ENCODE measurements around the gene SDK1. TPM values are rescaled to one million over a fixed set of nuclear protein-coding genes. Genes with fewer than 3 reads are reported as not detected.

Gene SDK1
- total and polyA plus RNA-seq, 8 donors: 1.6 to 11.2 (median 6.6) TPM

DNA sequence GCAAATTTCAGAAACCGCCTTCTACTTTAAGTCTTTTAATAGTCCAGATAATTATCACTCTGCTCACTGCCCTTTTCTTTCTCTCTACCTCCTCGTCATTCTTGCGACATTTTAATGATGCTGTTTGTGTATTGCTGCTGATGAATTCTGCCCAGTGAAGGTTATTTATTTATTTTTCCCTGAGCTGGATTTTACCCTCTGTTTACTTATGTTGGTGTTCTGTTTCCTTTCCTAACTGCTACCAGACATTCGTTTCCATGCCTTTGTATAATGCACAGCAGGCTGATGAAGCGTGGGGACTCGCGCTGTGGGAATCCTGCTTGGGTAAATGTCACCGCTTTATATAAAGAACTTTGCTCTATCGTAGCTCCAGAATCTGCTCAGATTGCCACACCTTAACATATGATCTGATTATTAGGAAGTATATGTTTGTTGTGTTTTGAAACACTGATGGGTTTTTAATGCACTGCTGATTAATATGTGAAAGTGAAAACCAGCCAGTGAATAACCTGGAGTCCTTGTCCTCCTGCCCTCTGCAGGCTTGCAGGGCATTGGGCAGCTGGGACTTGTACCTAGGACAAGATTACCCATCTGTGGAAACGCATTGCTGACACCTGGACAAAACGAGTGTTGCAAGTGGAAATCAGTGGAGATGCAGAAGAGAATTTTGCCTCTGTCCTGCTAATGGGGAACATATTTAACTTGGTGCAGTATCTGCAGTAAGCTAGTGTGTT is 291.5 kb downstream of the SDK1 start:
- peak in 1 of 2 donors; percentile 24 for DNase-seq
- Histone ChIP-seq H3K27me3 (no peaks in the 10 kb centered on the region), H3K27ac (no peak overlapping the region), H3K4me3 (no peak overlapping the region), H3K36me3 (no peaks in the 10 kb centered on the region), H3K4me1 (peaks cover 0 to 5% (median 0%) of the 10 kb centered on the region in 4 donors), H3K9me3 (no peaks in the 10 kb centered on the region)
- 35 to 50% (median 44%) methylated on average over 11 of the region's 11 CpGs for WGBS, 5 donors
- TF ChIP-seq, protein P1, sequence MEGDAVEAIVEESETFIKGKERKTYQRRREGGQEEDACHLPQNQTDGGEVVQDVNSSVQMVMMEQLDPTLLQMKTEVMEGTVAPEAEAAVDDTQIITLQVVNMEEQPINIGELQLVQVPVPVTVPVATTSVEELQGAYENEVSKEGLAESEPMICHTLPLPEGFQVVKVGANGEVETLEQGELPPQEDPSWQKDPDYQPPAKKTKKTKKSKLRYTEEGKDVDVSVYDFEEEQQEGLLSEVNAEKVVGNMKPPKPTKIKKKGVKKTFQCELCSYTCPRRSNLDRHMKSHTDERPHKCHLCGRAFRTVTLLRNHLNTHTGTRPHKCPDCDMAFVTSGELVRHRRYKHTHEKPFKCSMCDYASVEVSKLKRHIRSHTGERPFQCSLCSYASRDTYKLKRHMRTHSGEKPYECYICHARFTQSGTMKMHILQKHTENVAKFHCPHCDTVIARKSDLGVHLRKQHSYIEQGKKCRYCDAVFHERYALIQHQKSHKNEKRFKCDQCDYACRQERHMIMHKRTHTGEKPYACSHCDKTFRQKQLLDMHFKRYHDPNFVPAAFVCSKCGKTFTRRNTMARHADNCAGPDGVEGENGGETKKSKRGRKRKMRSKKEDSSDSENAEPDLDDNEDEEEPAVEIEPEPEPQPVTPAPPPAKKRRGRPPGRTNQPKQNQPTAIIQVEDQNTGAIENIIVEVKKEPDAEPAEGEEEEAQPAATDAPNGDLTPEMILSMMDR (IDR thresholded peaks at IDR 0.05): no peak
- TF ChIP-seq POLR2AphosphoS5 (IDR thresholded peaks at IDR 0.05) (no peak), POLR2A (IDR thresholded peaks at IDR 0.05) (no peak), EP300 (IDR thresholded peaks at IDR 0.05) (no peak)
- intact Hi-C loops (cut with DNase I; ENCODE audit: low total_unique reads): no loop called here

- H3K4me3 ChIP-seq: no peak overlapping the region
- H3K27me3 ChIP-seq: no peaks in the 10 kb centered on the region
- TF ChIP-seq POLR2AphosphoS5 (IDR thresholded peaks at IDR 0.05) (no peak), POLR2A (IDR thresholded peaks at IDR 0.05) (no peak), EP300 (IDR thresholded peaks at IDR 0.05) (no peak)
- TF ChIP-seq, protein P1 (IDR thresholded peaks at IDR 0.05): no peak
- no peak for DNase-seq
- H3K4me1 ChIP-seq: peaks cover 0 to 5% (median 0%) of the 10 kb centered on the region in 4 donors
- H3K9me3 ChIP-seq: no peaks in the 10 kb centered on the region
- H3K36me3 ChIP-seq: no peaks in the 10 kb centered on the region
- WGBS, 5 donors: 92 to 96% (median 96%) methylated on average over 4 of the region's 4 CpGs
- no peak overlapping the region for H3K27ac ChIP-seq
- intact Hi-C loops (cut with DNase I; ENCODE audit: low total_unique reads): no loop called here
These were observed 293.8 kb downstream of the SDK1 start for GRCh38 chr7:3594901-3595300.

- Histone ChIP-seq H3K36me3 (no peaks in the 10 kb centered on the region), H3K4me1 (no peaks in the 10 kb centered on the region), H3K4me3 (no peak overlapping the region), H3K27ac (no peak overlapping the region), H3K27me3 (no peaks in the 10 kb centered on the region), H3K9me3 (peaks cover 0 to 4% (median 2%) of the 10 kb centered on the region in 4 donors)
- DNase-seq: no peak
- TF ChIP-seq EP300 (IDR thresholded peaks at IDR 0.05) (no peak), POLR2A (IDR thresholded peaks at IDR 0.05) (no peak), POLR2AphosphoS5 (IDR thresholded peaks at IDR 0.05) (no peak)
- TF ChIP-seq, protein P1 (IDR thresholded peaks at IDR 0.05): no peak
- WGBS, 5 donors: 84 to 92% (median 87%) methylated on average over 7 of the region's 7 CpGs
- intact Hi-C loops (cut with DNase I; ENCODE audit: low total_unique reads): no loop called here
These were observed 297.8 kb downstream of the SDK1 start for GRCh38 chr7:3598854-3599253.

DNA sequence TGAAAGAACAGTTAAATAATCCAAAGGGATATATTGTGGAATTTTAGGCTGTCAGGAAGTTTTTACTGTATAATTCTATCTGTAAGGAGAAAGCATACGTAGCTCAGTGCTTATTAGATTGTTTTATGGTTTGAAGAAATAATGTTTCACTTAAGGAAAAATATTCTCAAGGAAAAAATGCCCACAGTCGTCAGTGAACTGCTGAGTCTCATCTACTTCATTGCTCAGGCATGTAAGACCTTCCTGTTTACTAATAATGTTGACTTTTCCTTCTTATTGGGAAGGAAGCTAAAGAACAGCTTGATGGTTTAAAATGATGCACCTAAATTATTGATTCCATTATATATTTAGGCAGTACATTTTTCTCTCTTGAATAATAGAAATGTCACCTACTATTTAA is 304.2 kb downstream of the SDK1 start:
- no peaks in the 10 kb centered on the region for H3K4me1 ChIP-seq
- H3K9me3 ChIP-seq: peaks cover 0 to 13% (median 4%) of the 10 kb centered on the region in 4 donors
- DNase-seq: no peak
- H3K27me3 ChIP-seq: no peaks in the 10 kb centered on the region
- TF ChIP-seq, protein P1 (IDR thresholded peaks at IDR 0.05): no peak
- TF ChIP-seq POLR2AphosphoS5 (IDR thresholded peaks at IDR 0.05): no peak
- TF ChIP-seq POLR2A (IDR thresholded peaks at IDR 0.05): no peak
- TF ChIP-seq EP300 (IDR thresholded peaks at IDR 0.05): no peak
- no peak overlapping the region for H3K27ac ChIP-seq
- WGBS, 5 donors: 47 to 59% (median 54%) methylated on average over 2 of the region's 2 CpGs
- no peaks in the 10 kb centered on the region for H3K36me3 ChIP-seq
- H3K4me3 ChIP-seq: no peak overlapping the region
- intact Hi-C loops (cut with DNase I; ENCODE audit: low total_unique reads): no loop called here
